Neural progenitor cell (in vitro differentiated cells): ENCODE data around the gene ALK.

Experiments
- EZH2 ChIP-seq: fragments of 200-600 bp; sonication (generic); IDR thresholded peaks from 2 replicates; pipeline ENCODE4 v1.6.1; 2017; ENCODE audit warnings: antibody characterized with exemption, mild to moderate bottlenecking, moderate library complexity
- EZH2phosphoT487 ChIP-seq: fragments of 200-600 bp; sonication (generic); IDR thresholded peaks from 2 replicates; pipeline ENCODE4 v1.6.1; 2017; ENCODE audit warnings: antibody characterized with exemption
- TF ChIP-seq, protein P1 (sequence below): fragments of 200-600 bp; sonication (generic); IDR thresholded peaks from 2 replicates; pipeline ENCODE4 v1.5.1; 2017; ENCODE audit warnings: antibody characterized with exemption, mild to moderate bottlenecking

DNA sequence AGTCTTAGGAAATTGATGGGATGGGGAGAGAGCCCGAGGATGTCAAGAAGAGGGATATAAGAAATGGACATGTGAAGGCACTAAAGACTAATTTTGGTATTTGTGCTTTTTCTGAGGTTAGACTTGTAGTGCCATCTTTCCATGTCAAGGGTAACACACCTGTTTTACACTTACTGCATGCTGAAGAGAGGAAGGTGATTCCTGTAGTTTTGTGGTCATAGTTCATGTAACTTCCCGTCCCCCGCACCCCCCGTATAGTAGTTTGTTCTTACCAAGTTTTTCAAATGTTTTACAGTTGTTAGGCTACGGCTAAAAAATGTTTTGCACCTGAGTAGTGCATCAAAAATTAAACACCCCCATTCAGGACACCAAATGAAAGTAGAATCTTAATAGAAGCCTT, 732.3 kb downstream of the ALK start:
- TF ChIP-seq, protein P1, sequence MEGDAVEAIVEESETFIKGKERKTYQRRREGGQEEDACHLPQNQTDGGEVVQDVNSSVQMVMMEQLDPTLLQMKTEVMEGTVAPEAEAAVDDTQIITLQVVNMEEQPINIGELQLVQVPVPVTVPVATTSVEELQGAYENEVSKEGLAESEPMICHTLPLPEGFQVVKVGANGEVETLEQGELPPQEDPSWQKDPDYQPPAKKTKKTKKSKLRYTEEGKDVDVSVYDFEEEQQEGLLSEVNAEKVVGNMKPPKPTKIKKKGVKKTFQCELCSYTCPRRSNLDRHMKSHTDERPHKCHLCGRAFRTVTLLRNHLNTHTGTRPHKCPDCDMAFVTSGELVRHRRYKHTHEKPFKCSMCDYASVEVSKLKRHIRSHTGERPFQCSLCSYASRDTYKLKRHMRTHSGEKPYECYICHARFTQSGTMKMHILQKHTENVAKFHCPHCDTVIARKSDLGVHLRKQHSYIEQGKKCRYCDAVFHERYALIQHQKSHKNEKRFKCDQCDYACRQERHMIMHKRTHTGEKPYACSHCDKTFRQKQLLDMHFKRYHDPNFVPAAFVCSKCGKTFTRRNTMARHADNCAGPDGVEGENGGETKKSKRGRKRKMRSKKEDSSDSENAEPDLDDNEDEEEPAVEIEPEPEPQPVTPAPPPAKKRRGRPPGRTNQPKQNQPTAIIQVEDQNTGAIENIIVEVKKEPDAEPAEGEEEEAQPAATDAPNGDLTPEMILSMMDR = no peak
- TF ChIP-seq EZH2 (no peak), EZH2phosphoT487 (no peak)
